HCT116 (cell line): ENCODE data around the gene DNM3.

Source experiments
- CTCF ChIP-seq, 3 experiments: fragments of 200-600 bp in 1 of 3; sonication (generic) in 1 of 3; IDR thresholded peaks in 2 of 3; conservative IDR thresholded peaks in 1 of 3; 2 replicates each; pipeline ENCODE4 v1.5.1; 2012 to 2017; ENCODE audit warnings: low read depth in 2 of 3, low read length in 2 of 3, antibody characterized with exemption in 1 of 3, borderline replicate concordance in 1 of 3, control low read depth in 1 of 3, mild to moderate bottlenecking in 1 of 3, mixed read lengths in 1 of 3, mixed run types in 1 of 3, moderate library complexity in 1 of 3; ENCODE audit not compliant: insufficient read depth in 1 of 3
- EZH2 ChIP-seq: fragments of 200-600 bp; sonication (generic); IDR thresholded peaks from 2 replicates; pipeline ENCODE4 v1.6.1; 2017; ENCODE audit warnings: antibody characterized with exemption, mixed run types
- FOSL1 ChIP-seq: IDR thresholded peaks from 2 replicates; pipeline ENCODE4 v1.6.1; 2012; ENCODE audit warnings: low read depth
- POLR2A ChIP-seq: IDR thresholded peaks from 2 replicates; pipeline ENCODE4 v1.7.0; 2011; ENCODE audit warnings: borderline replicate concordance; ENCODE audit not compliant: insufficient read depth, insufficient read length; ENCODE audit errors: extremely low read depth
- POLR2AphosphoS5 ChIP-seq: IDR thresholded peaks from 2 replicates; pipeline ENCODE4 v1.6.1; 2011; ENCODE audit warnings: mild to moderate bottlenecking, low read depth, low read length, moderate library complexity

- TF ChIP-seq POLR2AphosphoS5 = no peak
- no peak for TF ChIP-seq CTCF (IDR thresholded peaks at IDR 0.05 in 2 of 3, conservative IDR thresholded peaks at IDR 0.05 in 1 of 3; ENCODE audit: borderline replicate concordance in 1 of 3, insufficient read depth in 1 of 3, low read depth in 2 of 3, low read length in 2 of 3)
- no peak for TF ChIP-seq FOSL1
- no peak for TF ChIP-seq POLR2A
- no peak for TF ChIP-seq EZH2
Measured at GRCh38 chr1:172238158-172238557, 396.9 kb downstream of the DNM3 start.
